HepG2 (cell line): ENCODE results near the gene TCAIM. TPM values are rescaled to one million over a fixed set of nuclear protein-coding genes. Genes with fewer than 3 reads are reported as not detected.

Source experiments
- ATAC-seq: fragments of 200-7000 bp; cut with Tn5 transposase; 3 replicates; pipeline ENCODE4 v1.9.1; 2020; ENCODE audit warnings: mild to moderate bottlenecking, moderate library complexity
- BruUV-seq: library from RNA; stranded (reverse); fragments of 400-500 nt; replicated peaks from 2 replicates; lab custom pipeline; 2021; lab: Mats Ljungman, UMichigan
- CTCF ChIA-PET: fragments of 300-600 bp; formaldehyde crosslinking; extraction: SDS; loops from one replicate; lab custom pipeline; 2021; ENCODE audit warnings: low total read pairs, inconsistent platforms, low intra/inter-chr PET ratio; lab: Yijun Ruan, JAX
- POLR2A ChIA-PET: fragments of 350-600 bp; sonication (Branson Sonifier 250); formaldehyde crosslinking; loops from one replicate; lab custom pipeline; 2020; ENCODE audit warnings: antibody characterized with exemption, inconsistent platforms; lab: Yijun Ruan, JAX
- DNase-seq: peaks from one replicate; pipeline ENCODE4 v3.0.0-alpha.2; 2015; ENCODE audit warnings: low spot score
- FAIRE-seq: peaks from 3 replicates; lab custom pipeline; 2011; peaks lifted over from hg19 to GRCh38; lab: Jason Lieb, UNC
- H2AFZ ChIP-seq: one replicate; pipeline ENCODE4 v1.6.1; 2011; ENCODE audit warnings: low read length, inconsistent platforms
- H3K27ac ChIP-seq: fragments of 300-600 bp; 3 replicates; pipeline ENCODE4 v1.8.0; 2011; ENCODE audit warnings: mixed run types, mild to moderate bottlenecking, mixed read lengths, low read length, inconsistent platforms; ENCODE audit not compliant: insufficient read depth; ENCODE audit errors: extremely low read length
- H3K27me3 ChIP-seq, 2 experiments: fragments of 200-600 bp in 1 of 2; 2 replicates in 1 of 2; 3 replicates in 1 of 2; pipeline versions ENCODE4 v1.6.0 to v1.8.0; 2011; ENCODE audit warnings: low read length in 2 of 2, mild to moderate bottlenecking in 2 of 2, moderate library complexity in 2 of 2, inconsistent platforms in 1 of 2; ENCODE audit not compliant: insufficient read depth in 2 of 2, control insufficient read depth in 1 of 2
- H3K36me3 ChIP-seq, 2 experiments: fragments of 200-600 bp in 1 of 2; replicated peaks in 1 of 2; 2 replicates in 1 of 2; 3 replicates in 1 of 2; pipeline versions ENCODE4 v1.5.1 to v1.8.0; 2011; ENCODE audit warnings: low read length in 2 of 2, inconsistent platforms in 1 of 2; ENCODE audit not compliant: insufficient read depth in 2 of 2, control insufficient read depth in 1 of 2
- H3K4me1 ChIP-seq: 2 replicates; pipeline ENCODE4 v1.5.1; 2012; ENCODE audit warnings: low read length, inconsistent platforms; ENCODE audit not compliant: insufficient read depth
- H3K4me2 ChIP-seq: 2 replicates; pipeline ENCODE4 v1.6.0; 2011; ENCODE audit warnings: low read depth, low read length, inconsistent platforms
- H3K4me3 ChIP-seq, 3 experiments: fragments of 200-600 bp in 1 of 3; sonication (generic), shearing (Covaris generic) in 1 of 3; replicated peaks in 1 of 3; 2 replicates each; pipeline ENCODE4 v1.5.1; 2011 to 2016; ENCODE audit warnings: low read length in 3 of 3, inconsistent platforms in 2 of 3, low read depth in 2 of 3, mild to moderate bottlenecking in 2 of 3, control low read depth in 1 of 3, mixed read lengths in 1 of 3; ENCODE audit not compliant: insufficient read depth in 1 of 3
- H3K79me2 ChIP-seq: one replicate; pipeline ENCODE4 v1.6.1; 2011; ENCODE audit warnings: low read length, inconsistent platforms; ENCODE audit not compliant: insufficient read depth
- H3K9ac ChIP-seq: 2 replicates; pipeline ENCODE4 v1.6.0; 2011; ENCODE audit warnings: mild to moderate bottlenecking, low read depth, low read length, inconsistent platforms; ENCODE audit not compliant: insufficient read depth
- H3K9me3 ChIP-seq: 2 replicates; pipeline ENCODE4 v1.5.1; 2012; ENCODE audit warnings: mild to moderate bottlenecking, low read length
- H4K20me1 ChIP-seq: 2 replicates; pipeline ENCODE4 v1.6.0; 2011; ENCODE audit warnings: inconsistent platforms, mild to moderate bottlenecking, low read length, moderate library complexity; ENCODE audit not compliant: insufficient read depth
- ARNTL ChIP-seq: sonication (generic); formaldehyde crosslinking; IDR thresholded peaks from 2 replicates; pipeline ENCODE4 v1.4.0; 2020; ENCODE audit warnings: mild to moderate bottlenecking, missing genetic modification reagents
- CCDC6 ChIP-seq: sonication (generic); formaldehyde crosslinking; IDR thresholded peaks from 2 replicates; pipeline ENCODE4 v1.8.1; 2022; ENCODE audit warnings: mild to moderate bottlenecking, missing genetic modification reagents, moderate library complexity
- MBNL3 ChIP-seq: fragments of 250-450 bp; sonication (Bioruptor Pico); conservative IDR thresholded peaks from 2 replicates; pipeline ENCODE4 v1.8.0; 2022; ENCODE audit warnings: mild to moderate bottlenecking, inconsistent platforms
- MTA3 ChIP-seq: sonication (generic); formaldehyde crosslinking; IDR thresholded peaks from 2 replicates; pipeline ENCODE4 v1.4.0; 2020; ENCODE audit warnings: missing genetic modification reagents
- NCOA1 ChIP-seq: sonication (generic); formaldehyde crosslinking; IDR thresholded peaks from 2 replicates; pipeline ENCODE4 v1.9.0; 2021; ENCODE audit warnings: missing genetic modification reagents
- ZBTB21 ChIP-seq: sonication (generic); formaldehyde crosslinking; IDR thresholded peaks from 2 replicates; pipeline ENCODE4 v1.4.0; 2020; ENCODE audit warnings: missing genetic modification reagents
- ZNF20 ChIP-seq: sonication (generic); formaldehyde crosslinking; IDR thresholded peaks from 2 replicates; pipeline ENCODE4 v1.4.0; 2020; ENCODE audit warnings: mild to moderate bottlenecking, moderate library complexity, missing genetic modification reagents
- ZNF430 ChIP-seq: sonication (generic); formaldehyde crosslinking; IDR thresholded peaks from 2 replicates; pipeline ENCODE4 v1.9.0; 2021; ENCODE audit warnings: mild to moderate bottlenecking, missing genetic modification reagents
- ZNF766 ChIP-seq: sonication (generic); formaldehyde crosslinking; IDR thresholded peaks from 2 replicates; pipeline ENCODE4 v1.5.0; 2020; ENCODE audit warnings: missing genetic modification reagents, borderline replicate concordance
- ZNF878 ChIP-seq: sonication (generic); formaldehyde crosslinking; IDR thresholded peaks from 2 replicates; pipeline ENCODE4 v1.8.1; 2023; ENCODE audit warnings: mild to moderate bottlenecking, missing genetic modification reagents, moderate library complexity
- WGBS: methylation state at CpG from one replicate; pipeline ENCODE4 v1.1.6; 2017; ENCODE audit warnings: low lambda C conversion rate; 5-methylcytosine and 5-hydroxymethylcytosine counted together
- in situ Hi-C: cut with HindIII; loops from 2 replicates; pipeline ENCODE4 v1.10.0; 2017; ENCODE audit warnings: low pct_unique_long_range_greater_than_20kb; ENCODE audit not compliant: extremely low pct_ligation_motif_present
- intact Hi-C: fragments of 100-400 bp; cut with micrococcal nuclease; formaldehyde crosslinking; loops from one replicate; pipeline ENCODE4 v1.10.0; 2022; ENCODE audit not compliant: unreplicated experiment
- polyA plus RNA-seq, 8 experiments: library from polyadenylated mRNA; depleted of rRNA in 3 of 8; stranded (reverse) in 7 of 8; unstranded in 1 of 8; fragments of >200 nt; fragmentation: Illumina TruSeq in 4 of 8; extraction: Trizol in 4 of 8; gene quantifications; 2 replicates each; pipeline versions ENCODE4 v1.2.1 to v1.2.3, GENCODE V29; 2011 to 2016; ENCODE audit warnings: low read depth in 4 of 8, missing spikeins in 1 of 8, mixed read lengths in 1 of 8; ENCODE audit not compliant: insufficient read depth in 1 of 8
- total RNA-seq, 5 experiments: library from RNA; depleted of rRNA; stranded (reverse); fragments of >200 nt; fragmentation: Illumina TruSeq; extraction: Trizol; gene quantifications; 2 replicates each; pipeline ENCODE4 v1.2.3, GENCODE V29; 2016; ENCODE audit warnings: low read depth in 1 of 5
- TF ChIP-seq, protein P1 (sequence below): sonication (generic); formaldehyde crosslinking; IDR thresholded peaks from 2 replicates; pipeline ENCODE4 v1.4.0; 2020; ENCODE audit warnings: missing genetic modification reagents

Gene TCAIM
- total and polyA plus RNA-seq, 2 of the 13 experiments (the other 11 are each of a cell fraction or from before 2014, with no cell fraction given): 16.9 to 22.6 TPM

DNA sequence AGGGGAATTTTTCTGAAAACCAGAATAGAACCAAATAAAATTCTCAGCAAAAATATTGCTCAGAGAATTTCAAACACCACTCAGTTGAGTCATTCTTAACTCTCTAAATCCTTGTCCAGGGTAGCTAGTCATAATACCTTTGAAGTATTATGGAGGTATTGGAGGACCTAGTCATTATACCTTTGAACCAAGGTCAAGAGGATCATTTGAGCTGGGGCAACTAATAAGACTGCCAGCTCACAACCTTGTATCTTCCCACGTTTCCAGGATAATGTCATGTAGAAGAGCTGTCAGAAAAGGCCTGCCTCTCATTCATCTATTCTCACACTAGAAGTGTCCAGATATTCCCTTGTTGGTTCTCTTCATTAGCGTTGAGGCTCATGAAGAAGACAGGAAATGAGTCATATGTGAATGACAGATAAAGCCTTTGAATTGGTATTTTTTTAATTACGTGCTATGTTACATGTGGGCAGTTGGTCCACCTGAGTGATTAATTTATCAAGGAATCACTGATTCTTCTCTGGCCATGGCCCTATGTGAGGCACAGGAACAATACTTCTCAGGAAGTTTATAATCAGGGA, 48.6 kb upstream of the TCAIM start:
- Histone ChIP-seq H3K36me3 (no peaks in the 10 kb centered on the region), H3K27me3 (peaks cover 0 to 4% of the 10 kb centered on the region in 2 experiments; a peak in 2 of 5 replicates), H3K4me1 (no peaks in the 10 kb centered on the region), H3K9ac (no peak overlapping the region), H3K4me2 (no peak overlapping the region), H3K4me3 (no peak overlapping the region), H3K9me3 (no peaks in the 10 kb centered on the region), H3K27ac (no peak overlapping the region), H2AFZ (no peak overlapping the region), H3K79me2 (no peaks in the 10 kb centered on the region), H4K20me1 (no peaks in the 10 kb centered on the region)
- ChIA-PET POLR2A (no interaction called here), CTCF (no interaction called here)
- in situ Hi-C loops: no loop called here
- no TSS peak for BruUV-seq
- TF ChIP-seq MTA3 (no peak), ZNF430 (CRISPR knock-in tag) (no peak), CCDC6 (CRISPR knock-in tag) (no peak), MBNL3 (no peak), NCOA1 (CRISPR knock-in tag) (no peak), ZNF20 (CRISPR knock-in tag) (no peak), ZNF878 (CRISPR knock-in tag) (no peak), ARNTL (CRISPR knock-in tag) (no peak), ZBTB21 (CRISPR knock-in tag) (no peak), ZNF766 (CRISPR knock-in tag) (no peak)
- TF ChIP-seq, protein P1, sequence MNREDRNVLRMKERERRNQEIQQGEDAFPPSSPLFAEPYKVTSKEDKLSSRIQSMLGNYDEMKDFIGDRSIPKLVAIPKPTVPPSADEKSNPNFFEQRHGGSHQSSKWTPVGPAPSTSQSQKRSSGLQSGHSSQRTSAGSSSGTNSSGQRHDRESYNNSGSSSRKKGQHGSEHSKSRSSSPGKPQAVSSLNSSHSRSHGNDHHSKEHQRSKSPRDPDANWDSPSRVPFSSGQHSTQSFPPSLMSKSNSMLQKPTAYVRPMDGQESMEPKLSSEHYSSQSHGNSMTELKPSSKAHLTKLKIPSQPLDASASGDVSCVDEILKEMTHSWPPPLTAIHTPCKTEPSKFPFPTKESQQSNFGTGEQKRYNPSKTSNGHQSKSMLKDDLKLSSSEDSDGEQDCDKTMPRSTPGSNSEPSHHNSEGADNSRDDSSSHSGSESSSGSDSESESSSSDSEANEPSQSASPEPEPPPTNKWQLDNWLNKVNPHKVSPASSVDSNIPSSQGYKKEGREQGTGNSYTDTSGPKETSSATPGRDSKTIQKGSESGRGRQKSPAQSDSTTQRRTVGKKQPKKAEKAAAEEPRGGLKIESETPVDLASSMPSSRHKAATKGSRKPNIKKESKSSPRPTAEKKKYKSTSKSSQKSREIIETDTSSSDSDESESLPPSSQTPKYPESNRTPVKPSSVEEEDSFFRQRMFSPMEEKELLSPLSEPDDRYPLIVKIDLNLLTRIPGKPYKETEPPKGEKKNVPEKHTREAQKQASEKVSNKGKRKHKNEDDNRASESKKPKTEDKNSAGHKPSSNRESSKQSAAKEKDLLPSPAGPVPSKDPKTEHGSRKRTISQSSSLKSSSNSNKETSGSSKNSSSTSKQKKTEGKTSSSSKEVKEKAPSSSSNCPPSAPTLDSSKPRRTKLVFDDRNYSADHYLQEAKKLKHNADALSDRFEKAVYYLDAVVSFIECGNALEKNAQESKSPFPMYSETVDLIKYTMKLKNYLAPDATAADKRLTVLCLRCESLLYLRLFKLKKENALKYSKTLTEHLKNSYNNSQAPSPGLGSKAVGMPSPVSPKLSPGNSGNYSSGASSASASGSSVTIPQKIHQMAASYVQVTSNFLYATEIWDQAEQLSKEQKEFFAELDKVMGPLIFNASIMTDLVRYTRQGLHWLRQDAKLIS: no peak
- no peak for FAIRE-seq
- DNase-seq: no peak
- WGBS: 23% methylated on average over 3 of the region's 3 CpGs
- no peak for ATAC-seq
- intact Hi-C loops: no loop called here
